ENCODE measurements around the gene EPB41L3. TPM values are rescaled to one million over a fixed set of nuclear protein-coding genes. Genes with fewer than 3 reads are reported as not detected.
"Not testable (repeated sequence)": the region's sequence is repeated elsewhere in the genome, so short reads cannot be mapped to it uniquely, and the experiment has no call there.

EPB41L3 gene
- polyA plus RNA-seq, 3 donors = 25.2 to 56.6 (median 51.3) TPM

GRCh38 chr18:5513947-5514346 is 29.9 kb downstream of the EPB41L3 start:
- H3K27me3 Mint-ChIP-seq (ENCODE audit: low read depth in 3 of 3) = no peaks in the 10 kb centered on the region
- H3K4me1 Mint-ChIP-seq = peaks cover 66% of the 10 kb centered on the region
- no peaks in the 10 kb centered on the region for H3K36me3 ChIP-seq (replicated peaks in 1 of 2; ENCODE audit: control insufficient read depth in 1 of 2, insufficient read depth in 2 of 2, low read length in 2 of 2)
- H4K20me1 ChIP-seq (ENCODE audit: insufficient read depth, low read length) = peaks cover 11% of the 10 kb centered on the region
- peak in 1 of 3 donors; percentile 25 for DNase-seq
- peaks cover 0 to 3% (median 0%) of the 10 kb centered on the region in 7 donors for H3K9me3 Mint-ChIP-seq
- no peak overlapping the region for H3K9ac ChIP-seq (ENCODE audit: insufficient read depth, low read length, poor library complexity, severe bottlenecking)
- intact Hi-C loops (cut with micrococcal nuclease) = loop anchor here (10.0 kb wide), 1 partner anchor 49 kb away; no protein-coding TSS in a partner anchor
- H3K4me3 ChIP-seq (replicated peaks in 1 of 3; ENCODE audit: low read depth in 2 of 3, low read length in 3 of 3) = peak overlapping the region in 1 of 3 experiments; percentile 64
- WGBS (ENCODE audit: insufficient coverage) = no CpG with 5 or more reads among the region's 1 CpG
- H3K27me3 ChIP-seq (ENCODE audit: control insufficient read depth in 2 of 2, insufficient read depth in 2 of 2, low read length in 2 of 2) = no peaks in the 10 kb centered on the region
- H3K4me1 ChIP-seq (ENCODE audit: control insufficient read depth in 1 of 2, insufficient read depth in 2 of 2, low read length in 2 of 2) = peaks cover 50 to 66% of the 10 kb centered on the region in 2 donors
- peak overlapping the region in 4 of 7 donors; percentile 9 to 90 (median 45) for H3K27ac Mint-ChIP-seq
- no peak overlapping the region for H3K4me3 Mint-ChIP-seq
- no peak for TF ChIP-seq CTCF (IDR thresholded peaks at IDR 0.05)
- no peak overlapping the region for H3K4me2 ChIP-seq (replicated peaks; ENCODE audit: extremely low read depth, low read length, poor library complexity, severe bottlenecking)
- peaks cover 3 to 5% of the 10 kb centered on the region in 2 donors for H3K36me3 Mint-ChIP-seq
- peaks cover 62% of the 10 kb centered on the region for H3K79me2 ChIP-seq (ENCODE audit: insufficient read depth, low read length)
- H3K27ac ChIP-seq (ENCODE audit: low read depth in 1 of 2, low read length in 2 of 2) = peak overlapping the region in 1 of 2 donors; percentile 94
- no peak overlapping the region for H2AFZ ChIP-seq (ENCODE audit: insufficient read depth, low read depth, low read length, poor library complexity, severe bottlenecking)
- H3K9me3 ChIP-seq (replicated peaks in 1 of 2; ENCODE audit: control insufficient read depth in 1 of 2, insufficient read depth in 1 of 2, low read length in 2 of 2) = no peaks in the 10 kb centered on the region

- Histone ChIP-seq H3K9ac (ENCODE audit: insufficient read depth, low read length, poor library complexity, severe bottlenecking) (no peak overlapping the region), H2AFZ (ENCODE audit: insufficient read depth, low read depth, low read length, poor library complexity, severe bottlenecking) (no peak overlapping the region), H3K79me2 (ENCODE audit: insufficient read depth, low read length) (peaks cover 49% of the 10 kb centered on the region), H3K4me1 (ENCODE audit: control insufficient read depth in 1 of 2, insufficient read depth in 2 of 2, low read length in 2 of 2) (peaks cover 48 to 59% of the 10 kb centered on the region in 2 donors), H3K27me3 (ENCODE audit: control insufficient read depth in 2 of 2, insufficient read depth in 2 of 2, low read length in 2 of 2) (no peaks in the 10 kb centered on the region), H3K9me3 (replicated peaks in 1 of 2; ENCODE audit: control insufficient read depth in 1 of 2, insufficient read depth in 1 of 2, low read length in 2 of 2) (no peaks in the 10 kb centered on the region), H4K20me1 (ENCODE audit: insufficient read depth, low read length) (peaks cover 23% of the 10 kb centered on the region), H3K4me2 (replicated peaks; ENCODE audit: extremely low read depth, low read length, poor library complexity, severe bottlenecking) (no peak overlapping the region), H3K4me3 (replicated peaks in 1 of 3; ENCODE audit: low read depth in 2 of 3, low read length in 3 of 3) (no peak overlapping the region), H3K27ac (ENCODE audit: low read depth in 1 of 2, low read length in 2 of 2) (no peak overlapping the region), H3K36me3 (replicated peaks in 1 of 2; ENCODE audit: control insufficient read depth in 1 of 2, insufficient read depth in 2 of 2, low read length in 2 of 2) (no peaks in the 10 kb centered on the region)
- intact Hi-C loops (cut with micrococcal nuclease) = loop anchor here (10.0 kb wide), 1 partner anchor 47 kb away; no protein-coding TSS in a partner anchor
- Mint-ChIP-seq H3K4me3 (no peak overlapping the region), H3K36me3 (peaks cover 0 to 5% of the 10 kb centered on the region in 2 donors), H3K9me3 (peaks cover 0 to 1% (median 0%) of the 10 kb centered on the region in 7 donors), H3K4me1 (peaks cover 60% of the 10 kb centered on the region), H3K27me3 (ENCODE audit: low read depth in 3 of 3) (no peaks in the 10 kb centered on the region), H3K27ac (peak overlapping the region in 1 of 7 donors; percentile 42)
- DNase-seq = no peak
- TF ChIP-seq CTCF (IDR thresholded peaks at IDR 0.05) = no peak
- WGBS (ENCODE audit: insufficient coverage) = 100% methylated on average over 4 of the region's 4 CpGs
These were observed 31.6 kb downstream of the EPB41L3 start for GRCh38 chr18:5512176-5512575.

- not testable (repeated sequence) for H2AFZ ChIP-seq (ENCODE audit: insufficient read depth, low read depth, low read length, poor library complexity, severe bottlenecking); H3K4me2 ChIP-seq (replicated peaks; ENCODE audit: extremely low read depth, low read length, poor library complexity, severe bottlenecking); H3K9ac ChIP-seq (ENCODE audit: insufficient read depth, low read length, poor library complexity, severe bottlenecking); H3K36me3 ChIP-seq (replicated peaks in 1 of 2; ENCODE audit: control insufficient read depth in 1 of 2, insufficient read depth in 2 of 2, low read length in 2 of 2); H3K9me3 Mint-ChIP-seq; H3K27me3 ChIP-seq (ENCODE audit: control insufficient read depth in 2 of 2, insufficient read depth in 2 of 2, low read length in 2 of 2); H3K36me3 Mint-ChIP-seq; H3K9me3 ChIP-seq (replicated peaks in 1 of 2; ENCODE audit: control insufficient read depth in 1 of 2, insufficient read depth in 1 of 2, low read length in 2 of 2); H3K27ac ChIP-seq (ENCODE audit: low read depth in 1 of 2, low read length in 2 of 2); DNase-seq; H3K27me3 Mint-ChIP-seq (ENCODE audit: low read depth in 3 of 3); H3K4me3 ChIP-seq (replicated peaks in 1 of 3; ENCODE audit: low read depth in 2 of 3, low read length in 3 of 3)
- Mint-ChIP-seq H3K4me3 (peak overlapping the region in 1 of 2 donors; percentile 43), H3K27ac (peak overlapping the region in 3 of 7 donors; percentile 3 to 67 (median 31)), H3K4me1 (peaks cover 54% of the 10 kb centered on the region)
- 0% methylated on average over 2 of the region's 4 CpGs for WGBS (ENCODE audit: insufficient coverage)
- H3K79me2 ChIP-seq (ENCODE audit: insufficient read depth, low read length) = peaks cover 45% of the 10 kb centered on the region
- peaks cover 30% of the 10 kb centered on the region for H4K20me1 ChIP-seq (ENCODE audit: insufficient read depth, low read length)
- peaks cover 42 to 53% of the 10 kb centered on the region in 2 donors for H3K4me1 ChIP-seq (ENCODE audit: control insufficient read depth in 1 of 2, insufficient read depth in 2 of 2, low read length in 2 of 2)
- intact Hi-C loops (cut with micrococcal nuclease) = loop anchor here (10.0 kb wide), 1 partner anchor 47 kb away; no protein-coding TSS in a partner anchor
These were observed 32.3 kb downstream of the EPB41L3 start for GRCh38 chr18:5511541-5511940.
